ENCODE results near the gene GINS1.

Gene GINS1

GRCh38 chr20:25477014-25477882 lies 69.8 kb downstream of the GINS1 start:
- no peak for DNase-seq (ENCODE audit: low spot score)

- no peak for DNase-seq (ENCODE audit: low spot score)
Observed at GRCh38 chr20:25478889-25479568, 71.6 kb downstream of the GINS1 start.

GRCh38 chr20:25479638-25480037 lies 72.2 kb downstream of the GINS1 start:
- no peak for DNase-seq (ENCODE audit: low spot score)

GRCh38 chr20:25480156-25480555 lies 72.7 kb downstream of the GINS1 start:
- no peak for DNase-seq (ENCODE audit: low spot score)

GRCh38 chr20:25480797-25481196 lies 73.3 kb downstream of the GINS1 start:
- DNase-seq (ENCODE audit: low spot score) = no peak

- DNase-seq (ENCODE audit: low spot score) = no peak
Observed at GRCh38 chr20:25481235-25481917, 73.9 kb downstream of the GINS1 start.

- DNase-seq (ENCODE audit: low spot score) = no peak
Observed at GRCh38 chr20:25481918-25482253, 74.4 kb downstream of the GINS1 start.

- no peak for DNase-seq (ENCODE audit: low spot score)
Observed at GRCh38 chr20:25483431-25484132, 76.1 kb downstream of the GINS1 start.

- DNase-seq (ENCODE audit: low spot score) = no peak
Observed at GRCh38 chr20:25484224-25484846, 76.9 kb downstream of the GINS1 start.

- no peak for DNase-seq (ENCODE audit: low spot score)
Observed at GRCh38 chr20:25484911-25485511, 77.5 kb downstream of the GINS1 start.

- no peak for DNase-seq (ENCODE audit: low spot score)
Observed at GRCh38 chr20:25485872-25486271, 78.4 kb downstream of the GINS1 start.

- DNase-seq (ENCODE audit: low spot score) = no peak
Observed at GRCh38 chr20:25486377-25486776, 78.9 kb downstream of the GINS1 start.

- DNase-seq (ENCODE audit: low spot score) = no peak
Observed at GRCh38 chr20:25487306-25487705, 79.8 kb downstream of the GINS1 start.

GRCh38 chr20:25487975-25488374 lies 80.5 kb downstream of the GINS1 start:
- no peak for DNase-seq (ENCODE audit: low spot score)

- no peak for DNase-seq (ENCODE audit: low spot score)
Observed at GRCh38 chr20:25489221-25489871, 81.9 kb downstream of the GINS1 start.

- no peak for DNase-seq (ENCODE audit: low spot score)
Observed at GRCh38 chr20:25490656-25491445, 83.4 kb downstream of the GINS1 start.

GRCh38 chr20:25491446-25492038 lies 84.1 kb downstream of the GINS1 start:
- no peak for DNase-seq (ENCODE audit: low spot score)

- DNase-seq (ENCODE audit: low spot score) = no peak
Observed at GRCh38 chr20:25493137-25493536, 85.7 kb downstream of the GINS1 start.

GRCh38 chr20:25493748-25494505 lies 86.5 kb downstream of the GINS1 start:
- DNase-seq (ENCODE audit: low spot score) = no peak

Data from hepatic stellate cell (primary cell).